T-helper 17 cell (primary cell): ENCODE measurements around the gene ST6GAL1. TPM values are rescaled to one million over a fixed set of nuclear protein-coding genes. Genes with fewer than 3 reads are reported as not detected.

Experiments
- ATAC-seq: fragments of 150-1000 bp; cut with Tn5 transposase; 2 replicates; pipeline ENCODE4 v1.10.0; 2021; ENCODE audit warnings: mild to moderate bottlenecking, moderate library complexity
- DNase-seq, 3 donors: peaks; one replicate each; pipeline versions ENCODE4 v3.0.0 to v3.0.0-alpha.2; 2020 to 2021
- H3K9me3 ChIP-seq: one replicate; pipeline ENCODE4 v1.7.0; 2013; ENCODE audit warnings: low read length, mild to moderate bottlenecking; ENCODE audit not compliant: control insufficient read depth, poor library complexity, severe bottlenecking
- H3K27ac Mint-ChIP-seq: one replicate; pipeline ENCODE4 v1.8.0; 2022; ENCODE audit warnings: mild to moderate bottlenecking, moderate library complexity, mixed read lengths
- H3K27me3 Mint-ChIP-seq: one replicate; pipeline ENCODE4 v1.8.0; 2022; ENCODE audit warnings: mixed read lengths
- H3K36me3 Mint-ChIP-seq: one replicate; pipeline ENCODE4 v1.8.0; 2022; ENCODE audit warnings: low read depth, mixed read lengths
- H3K4me1 Mint-ChIP-seq: one replicate; pipeline ENCODE4 v1.8.0; 2022; ENCODE audit warnings: mild to moderate bottlenecking, mixed read lengths
- H3K4me3 Mint-ChIP-seq: one replicate; pipeline ENCODE4 v1.8.0; 2022; ENCODE audit warnings: mild to moderate bottlenecking, moderate library complexity, mixed read lengths
- total RNA-seq, 4 donors: library from RNA in 2 of 4; stranded (reverse) in 2 of 4; gene quantifications; one replicate each; pipeline ENCODE4 v1.2.3 and lab custom pipeline; 2022 to 2026

The ST6GAL1 gene
- total RNA-seq, 2 donors from 2014 or later: 109 to 134 TPM

DNA sequence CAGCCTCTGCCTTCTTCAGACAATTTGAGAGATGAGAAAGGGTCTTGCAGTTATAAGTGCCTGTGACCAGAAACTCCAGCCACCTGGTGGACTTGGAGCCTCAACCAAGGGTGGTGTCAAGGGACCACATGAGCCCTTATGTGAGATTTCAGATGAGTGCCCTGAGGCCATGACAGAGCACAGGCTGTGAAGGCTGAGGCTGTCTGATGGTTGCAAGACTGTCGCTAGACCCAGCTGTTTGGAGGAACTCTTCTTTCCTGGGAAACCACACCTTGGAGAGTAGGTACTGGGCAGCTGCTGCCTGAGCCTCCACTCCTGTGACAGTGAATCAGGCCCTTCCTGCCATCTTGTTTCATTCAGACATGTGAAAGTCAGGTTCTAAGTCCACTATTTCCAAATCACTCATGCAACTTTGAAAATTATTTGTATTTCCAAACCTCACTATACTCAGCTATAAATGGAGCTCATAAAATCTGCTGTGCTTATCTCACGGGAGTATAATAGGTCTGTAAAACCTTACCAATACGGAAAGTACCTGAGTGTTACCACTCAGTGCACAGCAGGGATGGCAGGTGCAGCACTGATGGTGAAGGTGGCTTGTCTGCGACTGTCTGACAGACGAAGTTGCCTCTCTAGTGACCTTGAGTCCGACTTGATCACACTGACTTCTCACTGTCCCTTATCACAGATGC is 109.5 kb downstream of the ST6GAL1 start:
- H3K4me1 Mint-ChIP-seq: peaks cover 41% of the 10 kb centered on the region
- no peaks in the 10 kb centered on the region for H3K9me3 ChIP-seq
- no peak for DNase-seq
- peak; percentile 27 for ATAC-seq
- H3K36me3 Mint-ChIP-seq: peaks cover 15% of the 10 kb centered on the region
- H3K4me3 Mint-ChIP-seq: no peak overlapping the region
- no peaks in the 10 kb centered on the region for H3K27me3 Mint-ChIP-seq
- H3K27ac Mint-ChIP-seq: peak overlapping the region; percentile 84

DNA sequence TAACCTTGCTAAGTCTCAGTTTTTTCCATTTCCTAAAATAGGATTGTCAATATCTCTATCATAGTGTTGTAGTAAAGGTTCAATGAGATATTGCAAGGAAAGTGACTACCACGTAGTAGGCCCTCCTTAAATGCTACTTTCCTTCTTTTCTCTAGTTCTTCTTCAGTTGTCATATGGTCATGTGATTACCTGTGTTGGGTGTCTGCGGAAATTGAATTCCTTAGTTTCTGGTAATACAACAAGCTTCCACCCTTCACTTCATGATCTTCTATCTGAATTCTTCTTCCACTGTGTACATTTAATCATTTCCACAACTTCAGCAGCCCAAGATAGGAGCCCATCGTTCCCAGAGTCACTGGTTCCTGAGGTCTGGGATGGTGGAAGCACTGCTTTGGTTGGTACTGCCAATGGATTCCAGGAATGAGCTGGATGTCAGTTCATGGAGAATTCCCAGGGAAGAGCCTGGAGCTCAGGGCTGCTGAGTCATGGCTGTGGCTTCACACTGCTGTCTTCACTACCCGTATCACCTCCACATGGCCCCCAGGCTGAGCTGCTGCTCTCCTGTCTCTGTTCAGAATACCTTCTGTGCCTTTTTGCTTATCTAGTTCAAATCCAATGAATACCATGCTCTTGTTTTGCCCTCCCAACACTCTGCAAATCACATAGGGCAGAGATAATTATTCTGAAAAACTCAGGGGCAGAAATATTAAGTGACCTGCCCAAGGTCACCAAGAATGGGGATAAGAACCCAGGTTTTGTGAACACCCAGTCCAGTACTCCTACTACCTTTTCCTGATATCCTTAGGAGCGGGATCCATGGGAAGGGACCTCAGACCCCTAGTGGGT is 110.4 kb downstream of the ST6GAL1 start:
- Mint-ChIP-seq H3K4me3 (peak overlapping the region; percentile 13), H3K36me3 (peaks cover 16% of the 10 kb centered on the region), H3K27ac (peak overlapping the region; percentile 84), H3K27me3 (no peaks in the 10 kb centered on the region), H3K4me1 (peaks cover 43% of the 10 kb centered on the region)
- ATAC-seq: no peak
- no peak for DNase-seq
- no peaks in the 10 kb centered on the region for H3K9me3 ChIP-seq

DNA sequence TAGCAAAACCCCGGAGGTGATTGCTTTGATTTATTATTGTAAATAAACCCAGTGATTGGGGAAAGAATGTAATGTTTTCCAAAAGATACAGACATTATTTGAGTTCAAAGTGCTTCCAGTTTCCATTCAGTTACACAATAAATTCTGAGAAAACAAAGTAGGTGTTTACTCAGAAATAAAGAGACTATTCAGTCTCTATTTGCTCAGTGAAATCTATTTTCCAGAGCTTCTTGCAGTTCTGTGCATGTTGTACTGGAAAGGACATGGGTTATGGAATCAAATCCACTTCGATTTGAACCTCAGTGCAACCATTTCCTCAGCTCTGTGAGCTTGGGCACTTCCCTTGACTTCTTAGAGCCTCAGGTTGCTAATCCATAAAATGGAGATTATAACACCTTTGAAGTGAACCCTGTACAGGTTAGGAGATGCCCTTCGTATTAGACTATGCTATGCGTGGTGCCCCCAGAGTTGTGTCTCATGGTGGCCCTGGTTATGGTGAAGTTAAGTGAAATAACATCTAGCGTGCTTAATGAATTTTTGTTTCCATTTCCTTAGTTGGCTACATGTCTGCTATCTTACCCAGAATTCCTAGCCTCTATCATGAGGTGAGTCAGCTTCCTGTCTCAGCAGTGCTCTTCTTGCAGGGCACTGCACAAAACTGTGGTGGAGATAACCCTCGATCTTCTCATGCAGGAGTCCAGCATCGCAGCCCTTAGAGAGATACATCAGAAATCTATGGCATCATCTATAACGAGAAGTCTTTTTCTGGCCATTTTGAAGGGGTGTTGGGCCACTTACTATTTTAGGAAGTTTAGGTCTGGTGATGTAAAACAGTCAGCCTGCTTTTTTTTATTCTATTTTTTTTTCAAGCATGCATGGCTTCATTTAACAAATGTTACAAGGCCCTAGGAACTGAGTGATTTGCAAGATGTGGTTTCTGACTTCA is 111.3 kb downstream of the ST6GAL1 start:
- peak; percentile 97 for ATAC-seq
- H3K9me3 ChIP-seq: no peaks in the 10 kb centered on the region
- Mint-ChIP-seq H3K27me3 (no peaks in the 10 kb centered on the region), H3K27ac (peak overlapping the region; percentile 84), H3K4me3 (peak overlapping the region; percentile 46), H3K36me3 (peaks cover 23% of the 10 kb centered on the region), H3K4me1 (peaks cover 51% of the 10 kb centered on the region)
- DNase-seq: peak in 1 of 3 donors; percentile 26

DNA sequence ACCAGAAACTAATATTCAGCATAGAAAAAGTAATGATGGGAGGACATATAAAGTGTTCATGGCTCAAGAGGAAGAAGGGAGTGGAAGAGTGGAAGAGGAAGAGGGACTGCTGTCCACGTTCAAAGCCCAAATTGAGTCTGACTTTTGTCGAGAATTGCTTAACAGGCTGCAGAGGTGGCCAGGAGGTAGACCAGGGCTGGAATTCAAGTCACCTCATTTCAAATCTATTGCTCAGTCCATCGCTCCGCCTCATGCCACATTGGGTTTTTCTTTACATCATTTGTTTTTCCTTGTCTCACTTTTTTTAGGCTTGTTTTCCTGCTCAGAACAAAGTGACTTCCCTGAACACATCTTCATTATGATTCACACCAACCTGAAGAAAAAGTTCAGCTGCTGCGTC is 112.0 kb downstream of the ST6GAL1 start:
- peaks cover 23% of the 10 kb centered on the region for H3K36me3 Mint-ChIP-seq

DNA sequence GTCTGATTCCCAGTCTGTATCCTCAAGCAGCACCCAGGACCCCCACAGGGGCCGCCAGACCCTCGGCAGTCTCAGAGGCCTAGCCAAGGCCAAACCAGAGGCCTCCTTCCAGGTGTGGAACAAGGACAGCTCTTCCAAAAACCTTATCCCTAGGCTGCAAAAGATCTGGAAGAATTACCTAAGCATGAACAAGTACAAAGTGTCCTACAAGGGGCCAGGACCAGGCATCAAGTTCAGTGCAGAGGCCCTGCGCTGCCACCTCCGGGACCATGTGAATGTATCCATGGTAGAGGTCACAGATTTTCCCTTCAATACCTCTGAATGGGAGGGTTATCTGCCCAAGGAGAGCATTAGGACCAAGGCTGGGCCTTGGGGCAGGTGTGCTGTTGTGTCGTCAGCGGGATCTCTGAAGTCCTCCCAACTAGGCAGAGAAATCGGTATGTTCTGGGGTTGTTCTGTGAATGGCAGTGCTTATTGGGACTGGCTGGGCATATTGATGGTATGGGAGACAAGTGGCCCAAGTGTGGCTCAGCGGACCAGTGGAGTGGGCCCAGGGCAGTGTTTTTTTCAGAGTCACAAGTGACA is 112.6 kb downstream of the ST6GAL1 start:
- H3K27ac Mint-ChIP-seq: peak overlapping the region; percentile 84

More for the DNA sequence above, 112.0 kb downstream of the ST6GAL1 start:
- H3K27ac Mint-ChIP-seq: peak overlapping the region; percentile 84
- peaks cover 51% of the 10 kb centered on the region for H3K4me1 Mint-ChIP-seq
- no peak for ATAC-seq
- H3K9me3 ChIP-seq: no peaks in the 10 kb centered on the region
- DNase-seq: no peak
- H3K4me3 Mint-ChIP-seq: peak overlapping the region; percentile 46
- no peaks in the 10 kb centered on the region for H3K27me3 Mint-ChIP-seq

DNA sequence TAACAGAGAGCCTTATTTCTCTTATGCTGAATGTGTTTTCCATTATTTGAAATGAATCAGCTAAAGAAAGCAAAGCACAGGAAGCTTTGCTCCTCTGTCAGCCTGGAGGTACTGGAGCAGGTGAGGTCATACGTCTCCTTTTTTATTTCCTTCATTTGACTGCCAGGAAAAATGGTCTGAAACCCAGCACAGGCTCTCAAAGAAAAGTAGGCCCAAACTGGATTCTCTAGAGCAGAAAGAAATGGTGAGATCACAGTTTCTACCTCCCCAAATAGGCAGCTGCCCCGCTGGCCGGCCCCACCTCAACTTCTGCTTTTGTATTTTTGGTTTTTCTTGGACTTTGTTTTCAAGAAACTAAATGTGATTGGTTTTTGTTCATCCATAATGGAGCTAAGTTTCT is 113.9 kb downstream of the ST6GAL1 start:
- H3K9me3 ChIP-seq: no peaks in the 10 kb centered on the region
- Mint-ChIP-seq H3K36me3 (peaks cover 26% of the 10 kb centered on the region), H3K27me3 (no peaks in the 10 kb centered on the region), H3K27ac (peak overlapping the region; percentile 84), H3K4me1 (peaks cover 52% of the 10 kb centered on the region), H3K4me3 (no peak overlapping the region)
- DNase-seq (no peak), ATAC-seq (no peak)

More for the DNA sequence above, 112.6 kb downstream of the ST6GAL1 start:
- Mint-ChIP-seq H3K4me3 (peak overlapping the region; percentile 71), H3K4me1 (peaks cover 53% of the 10 kb centered on the region), H3K27me3 (no peaks in the 10 kb centered on the region), H3K36me3 (peaks cover 23% of the 10 kb centered on the region)
- DNase-seq (no peak), ATAC-seq (no peak)
- H3K9me3 ChIP-seq: no peaks in the 10 kb centered on the region

DNA sequence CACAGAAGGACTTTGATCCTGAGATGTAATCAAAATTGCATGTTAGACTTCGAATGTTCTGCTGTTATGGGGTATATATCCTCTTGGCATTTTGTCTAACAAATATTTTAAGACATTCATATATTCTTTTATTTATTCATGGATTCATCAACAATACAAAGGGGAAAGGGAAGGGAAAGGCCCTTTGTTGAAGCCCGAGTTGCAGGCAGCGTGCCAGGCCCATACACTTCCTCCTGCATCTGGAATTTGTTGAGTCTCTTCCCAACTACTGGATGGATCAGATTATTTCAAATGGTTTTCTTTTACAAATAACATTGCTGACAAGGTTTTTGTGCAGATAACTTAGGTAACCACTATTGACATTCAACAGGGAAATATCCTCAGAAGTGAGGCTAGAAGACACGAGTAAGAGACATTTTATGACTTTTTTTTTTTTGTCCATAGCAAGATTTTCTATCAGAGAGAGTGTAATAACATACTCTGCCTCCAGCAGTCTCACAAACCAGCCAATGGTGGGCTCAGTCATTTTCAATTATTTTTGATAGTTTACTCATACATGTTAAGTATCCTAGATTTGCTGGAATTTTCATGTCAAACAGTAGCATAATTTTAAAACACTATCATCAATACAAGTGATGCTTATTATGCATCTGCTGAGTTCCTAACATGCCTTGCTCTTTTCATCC is 114.7 kb downstream of the ST6GAL1 start:
- peak overlapping the region; percentile 84 for H3K27ac Mint-ChIP-seq
- H3K36me3 Mint-ChIP-seq: peaks cover 28% of the 10 kb centered on the region
- H3K4me3 Mint-ChIP-seq: no peak overlapping the region

DNA sequence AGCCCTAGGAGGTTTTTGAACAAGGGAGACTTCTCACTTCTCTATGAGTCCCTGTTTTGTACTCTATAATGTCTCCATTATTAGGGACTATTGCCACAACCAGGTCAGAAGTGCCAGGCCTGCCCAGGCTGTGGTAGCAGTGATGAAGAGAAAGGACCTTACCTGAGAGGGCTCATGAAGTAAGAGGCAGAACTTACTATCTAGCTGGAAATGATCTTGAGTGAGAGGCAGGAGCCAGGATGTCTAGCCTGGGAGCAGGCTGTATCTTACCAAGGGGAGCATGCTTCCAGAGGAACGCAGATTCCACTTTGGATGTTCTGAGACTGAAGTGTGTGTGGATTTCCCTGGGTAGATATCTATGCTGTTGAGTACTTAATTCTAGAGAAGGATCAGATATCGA is 115.7 kb downstream of the ST6GAL1 start:
- H3K4me1 Mint-ChIP-seq: peaks cover 54% of the 10 kb centered on the region
- no peaks in the 10 kb centered on the region for H3K27me3 Mint-ChIP-seq
- H3K27ac Mint-ChIP-seq: peak overlapping the region; percentile 94
- peaks cover 24% of the 10 kb centered on the region for H3K36me3 Mint-ChIP-seq
- peak overlapping the region; percentile 19 for H3K4me3 Mint-ChIP-seq
- DNase-seq (no peak), ATAC-seq (no peak)
- H3K9me3 ChIP-seq: no peaks in the 10 kb centered on the region

More for the DNA sequence above, 114.7 kb downstream of the ST6GAL1 start:
- H3K9me3 ChIP-seq: no peaks in the 10 kb centered on the region
- ATAC-seq: no peak
- H3K4me1 Mint-ChIP-seq: peaks cover 57% of the 10 kb centered on the region
- no peak for DNase-seq
- no peaks in the 10 kb centered on the region for H3K27me3 Mint-ChIP-seq

DNA sequence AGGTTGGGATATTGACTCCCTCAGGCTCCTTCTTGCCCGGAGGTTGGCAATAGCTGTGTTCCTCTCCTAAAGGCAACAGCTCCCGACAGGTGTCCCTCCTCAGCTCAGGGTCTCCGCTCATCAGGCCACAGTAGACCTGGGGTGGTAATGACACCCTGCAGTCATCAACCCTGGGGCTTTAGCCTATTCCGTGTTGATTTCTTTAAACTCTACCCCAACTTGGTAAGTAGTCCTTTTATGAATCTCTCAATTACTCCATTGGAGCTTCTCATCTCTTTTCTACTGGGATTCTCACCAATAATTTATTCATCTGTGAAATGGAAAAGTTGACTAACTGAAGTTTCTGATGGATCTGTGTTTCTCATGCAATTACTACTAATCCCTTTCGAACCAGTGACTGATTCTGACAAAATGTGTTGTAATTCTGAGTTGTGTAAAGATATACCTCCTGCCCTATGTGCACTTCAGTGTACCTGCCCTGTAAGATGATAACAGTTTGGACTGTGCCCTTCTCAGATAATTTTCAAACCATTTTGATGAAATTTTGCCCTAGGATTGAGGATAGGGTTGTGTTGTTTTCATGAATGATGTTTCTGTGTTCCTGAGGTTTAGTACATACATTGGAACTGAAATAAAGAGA is 119.3 kb downstream of the ST6GAL1 start:
- no peak for ATAC-seq
- no peak for DNase-seq
- Mint-ChIP-seq H3K27ac (peak overlapping the region; percentile 62), H3K36me3 (peaks cover 31% of the 10 kb centered on the region), H3K27me3 (no peaks in the 10 kb centered on the region), H3K4me3 (peak overlapping the region; percentile 15), H3K4me1 (peaks cover 39% of the 10 kb centered on the region)
- H3K9me3 ChIP-seq: no peaks in the 10 kb centered on the region

DNA sequence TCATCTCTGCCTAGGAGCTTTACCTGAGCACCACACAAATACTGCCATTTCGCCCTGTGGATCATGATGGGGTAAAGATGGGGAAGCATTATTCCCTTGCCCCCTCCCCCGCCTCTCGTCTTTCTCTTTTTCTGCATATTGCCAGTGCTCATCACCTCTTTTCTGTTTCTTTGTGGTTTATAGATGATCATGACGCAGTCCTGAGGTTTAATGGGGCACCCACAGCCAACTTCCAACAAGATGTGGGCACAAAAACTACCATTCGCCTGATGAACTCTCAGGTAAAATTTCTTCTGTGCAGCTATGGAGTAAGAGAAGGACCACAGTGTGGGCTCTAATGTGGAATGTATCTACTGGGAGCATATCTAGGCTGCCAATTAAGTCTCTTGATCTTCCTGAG is 120.7 kb downstream of the ST6GAL1 start:
- no peak overlapping the region for H3K4me3 Mint-ChIP-seq
- peaks cover 31% of the 10 kb centered on the region for H3K4me1 Mint-ChIP-seq

DNA sequence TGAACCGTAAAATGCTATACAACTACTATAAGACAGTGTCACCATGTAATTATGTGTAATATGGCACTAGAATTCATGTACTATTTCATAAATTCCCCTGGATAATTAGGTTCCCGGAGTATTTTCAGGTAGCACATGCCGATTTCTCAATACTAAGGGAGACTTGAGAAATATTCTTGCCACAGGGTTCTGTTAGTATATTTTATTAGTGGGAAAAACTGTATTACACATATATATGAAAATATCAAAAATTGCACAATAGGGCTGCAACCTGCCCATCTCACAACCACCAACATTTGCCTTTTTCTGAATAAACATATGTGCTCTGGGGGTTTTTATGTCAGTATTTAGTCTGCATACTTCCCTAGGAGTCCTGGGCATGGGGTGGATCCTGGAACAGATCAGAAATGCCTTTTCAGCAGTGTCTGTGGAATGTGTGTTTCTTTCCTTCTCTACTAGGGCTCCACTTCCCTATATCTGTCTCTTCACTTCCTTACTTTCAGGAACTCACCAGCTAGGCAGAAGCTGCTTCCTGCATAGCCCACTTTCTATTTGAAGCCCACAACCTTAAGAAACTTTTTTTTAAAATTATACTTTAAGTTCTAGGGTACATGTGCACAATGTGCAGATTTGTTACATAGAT is 121.5 kb downstream of the ST6GAL1 start:
- no peak for ATAC-seq
- no peak overlapping the region for H3K4me3 Mint-ChIP-seq
- H3K4me1 Mint-ChIP-seq: peaks cover 26% of the 10 kb centered on the region
- no peak overlapping the region for H3K27ac Mint-ChIP-seq
- H3K9me3 ChIP-seq: no peaks in the 10 kb centered on the region
- DNase-seq: no peak
- peaks cover 23% of the 10 kb centered on the region for H3K36me3 Mint-ChIP-seq
- H3K27me3 Mint-ChIP-seq: no peaks in the 10 kb centered on the region

More for the DNA sequence above, 120.7 kb downstream of the ST6GAL1 start:
- H3K27me3 Mint-ChIP-seq: no peaks in the 10 kb centered on the region
- H3K27ac Mint-ChIP-seq: peak overlapping the region; percentile 62
- ATAC-seq: peak; percentile 56
- peaks cover 27% of the 10 kb centered on the region for H3K36me3 Mint-ChIP-seq
- DNase-seq: no peak
- no peaks in the 10 kb centered on the region for H3K9me3 ChIP-seq
